HG02870 (cell line): Measurements from ENCODE around the gene TIPARP.
A peak's percentile ranks its signal among the peaks of the same experiment; 100 is the strongest.
"Not testable (repeated sequence)": the region's sequence is repeated elsewhere in the genome, so short reads cannot be mapped to it uniquely, and the experiment has no call there.

ENCODE experiments used
- ATAC-seq: cut with Tn5 transposase; IDR thresholded peaks from one replicate; pipeline ENCODE4 v1.9.1; 2021; ENCODE audit warnings: mild to moderate bottlenecking, moderate library complexity; ENCODE audit not compliant: unreplicated experiment

The TIPARP gene

GRCh38 chr3:156707588-156707987, 33.2 kb downstream of the TIPARP start:
- no peak for ATAC-seq

- ATAC-seq: no peak
Measured at GRCh38 chr3:156710429-156710828, 36.0 kb downstream of the TIPARP start.

- no peak for ATAC-seq
Measured at GRCh38 chr3:156711113-156711512, 36.7 kb downstream of the TIPARP start.

- peak; percentile 76 for ATAC-seq
Measured at GRCh38 chr3:156711944-156712343, 37.6 kb downstream of the TIPARP start.

- ATAC-seq: no peak
Measured at GRCh38 chr3:156716105-156716862, 41.9 kb downstream of the TIPARP start.

GRCh38 chr3:156718622-156719306, 44.4 kb downstream of the TIPARP start:
- ATAC-seq: no peak

GRCh38 chr3:156720826-156721225, 46.4 kb downstream of the TIPARP start:
- ATAC-seq: no peak

GRCh38 chr3:156721687-156722618, 47.6 kb downstream of the TIPARP start:
- ATAC-seq: no peak

GRCh38 chr3:156723182-156723619, 48.8 kb downstream of the TIPARP start:
- no peak for ATAC-seq

GRCh38 chr3:156725682-156726081, 51.3 kb downstream of the TIPARP start:
- no peak for ATAC-seq

- ATAC-seq: no peak
Measured at GRCh38 chr3:156726456-156726855, 52.1 kb downstream of the TIPARP start.

- peak; percentile 88 for ATAC-seq
Measured at GRCh38 chr3:156727519-156728205, 53.3 kb downstream of the TIPARP start.

- no peak for ATAC-seq
Measured at GRCh38 chr3:156728267-156728985, 54.0 kb downstream of the TIPARP start.

GRCh38 chr3:156729460-156730179, 55.2 kb downstream of the TIPARP start:
- ATAC-seq: no peak

- ATAC-seq: no peak
Measured at GRCh38 chr3:156731813-156732212, 57.4 kb downstream of the TIPARP start.

- ATAC-seq: no peak
Measured at GRCh38 chr3:156732261-156732660, 57.9 kb downstream of the TIPARP start.

GRCh38 chr3:156732715-156733421, 58.5 kb downstream of the TIPARP start:
- no peak for ATAC-seq

GRCh38 chr3:156734661-156735060, 60.3 kb downstream of the TIPARP start:
- ATAC-seq: not testable (repeated sequence)

- ATAC-seq: no peak
Measured at GRCh38 chr3:156735471-156735870, 61.1 kb downstream of the TIPARP start.
